Sigmoid colon (tissue), 3 donors: ENCODE data around the gene MYO10.

Experiments
- POLR2A ChIP-seq, 2 donors: fragments of 450-650 bp; IDR thresholded peaks; one replicate each; pipeline ENCODE4 v1.6.1; 2016; ENCODE audit warnings: antibody characterized with exemption in 2 of 2, mild to moderate bottlenecking in 2 of 2, moderate library complexity in 2 of 2
- TF ChIP-seq, protein P1 (sequence below), 4 experiments: fragments of 450-650 bp in 3 of 4; fragments of 200-600 bp in 1 of 4; IDR thresholded peaks; one replicate each; pipeline ENCODE4 v1.5.1; 2016 to 2019; ENCODE audit warnings: antibody characterized with exemption in 4 of 4, mild to moderate bottlenecking in 3 of 4, moderate library complexity in 2 of 4

DNA sequence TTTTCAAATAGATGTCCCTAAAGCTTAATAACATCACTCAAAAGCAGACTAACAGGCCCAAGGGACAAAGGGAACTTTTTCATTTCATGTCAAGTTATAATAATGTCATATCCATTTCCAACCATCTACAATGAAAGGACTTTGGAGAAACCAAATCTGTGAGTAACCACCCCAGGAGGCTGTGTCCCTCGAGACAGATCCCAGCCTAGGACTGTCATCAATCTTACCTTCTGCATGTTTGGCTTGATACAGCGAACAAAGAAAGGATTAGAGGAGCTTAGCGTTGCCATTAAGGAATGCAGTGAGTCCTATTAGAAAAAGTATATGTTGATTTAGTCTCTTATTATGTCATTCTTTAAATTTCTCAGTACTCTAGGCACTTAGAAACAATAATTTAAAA, 181.5 kb downstream of the MYO10 start:
- TF ChIP-seq, protein P1, sequence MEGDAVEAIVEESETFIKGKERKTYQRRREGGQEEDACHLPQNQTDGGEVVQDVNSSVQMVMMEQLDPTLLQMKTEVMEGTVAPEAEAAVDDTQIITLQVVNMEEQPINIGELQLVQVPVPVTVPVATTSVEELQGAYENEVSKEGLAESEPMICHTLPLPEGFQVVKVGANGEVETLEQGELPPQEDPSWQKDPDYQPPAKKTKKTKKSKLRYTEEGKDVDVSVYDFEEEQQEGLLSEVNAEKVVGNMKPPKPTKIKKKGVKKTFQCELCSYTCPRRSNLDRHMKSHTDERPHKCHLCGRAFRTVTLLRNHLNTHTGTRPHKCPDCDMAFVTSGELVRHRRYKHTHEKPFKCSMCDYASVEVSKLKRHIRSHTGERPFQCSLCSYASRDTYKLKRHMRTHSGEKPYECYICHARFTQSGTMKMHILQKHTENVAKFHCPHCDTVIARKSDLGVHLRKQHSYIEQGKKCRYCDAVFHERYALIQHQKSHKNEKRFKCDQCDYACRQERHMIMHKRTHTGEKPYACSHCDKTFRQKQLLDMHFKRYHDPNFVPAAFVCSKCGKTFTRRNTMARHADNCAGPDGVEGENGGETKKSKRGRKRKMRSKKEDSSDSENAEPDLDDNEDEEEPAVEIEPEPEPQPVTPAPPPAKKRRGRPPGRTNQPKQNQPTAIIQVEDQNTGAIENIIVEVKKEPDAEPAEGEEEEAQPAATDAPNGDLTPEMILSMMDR (IDR thresholded peaks at IDR 0.05), result no peak
- no peak for TF ChIP-seq POLR2A (IDR thresholded peaks at IDR 0.05)
